K562 (cell line): ENCODE measurements around the gene ALS2. TPM values are rescaled to one million over a fixed set of nuclear protein-coding genes. Genes with fewer than 3 reads are reported as not detected.

Source experiments
- ATAC-seq: fragments of 200-7000 bp; cut with Tn5 transposase; 3 replicates; pipeline ENCODE4 v1.9.1; 2020; ENCODE audit warnings: moderate library complexity
- Bru-seq: library from RNA; stranded (reverse); fragments of 400-500 nt; gene quantifications from one replicate; lab custom pipeline; 2021; lab: Mats Ljungman, UMichigan
- BruChase-seq, 2 experiments: library from RNA; stranded (reverse); fragments of 400-500 nt; gene quantifications; one replicate each; lab custom pipeline; 2021; lab: Mats Ljungman, UMichigan
- BruUV-seq: library from RNA; stranded (reverse); fragments of 400-500 nt; replicated peaks from 2 replicates; lab custom pipeline; 2021; lab: Mats Ljungman, UMichigan
- CTCF ChIA-PET: fragments of 300-600 bp; formaldehyde crosslinking; extraction: SDS; loops from one replicate; lab custom pipeline; 2021; ENCODE audit warnings: low intra/inter-chr PET ratio; lab: Yijun Ruan, JAX
- POLR2A ChIA-PET: fragments of 300-600, 350-650 bp; sonication (Branson Sonifier 250); formaldehyde crosslinking; extraction: SDS; loops from one replicate; lab custom pipeline; 2021; ENCODE audit warnings: antibody characterized with exemption, inconsistent platforms; lab: Yijun Ruan, JAX
- DNase-seq, 4 experiments: peaks; one replicate each; pipeline versions ENCODE4 v3.0.0 to v3.0.0-alpha.2; 2011 to 2018; ENCODE audit warnings: low spot score in 3 of 4, mixed read lengths in 3 of 4; ENCODE audit errors: extremely low read depth in 1 of 4
- FAIRE-seq: peaks from 2 replicates; lab custom pipeline; 2011; peaks lifted over from hg19 to GRCh38; lab: Jason Lieb, UNC
- H2AFZ ChIP-seq: 2 replicates; pipeline ENCODE4 v1.6.0; 2011; ENCODE audit warnings: low read depth, low read length, control low read depth, inconsistent platforms
- H3K27ac ChIP-seq: fragments of 200-600 bp; 3 replicates; pipeline ENCODE4 v1.8.0; 2011; ENCODE audit warnings: low read depth, mild to moderate bottlenecking, control low read depth, inconsistent platforms, low read length, moderate library complexity, mixed read lengths; ENCODE audit errors: extremely low read depth
- H3K27me3 ChIP-seq, 2 experiments: fragments of 300-600 bp in 1 of 2; 2 replicates in 1 of 2; 3 replicates in 1 of 2; pipeline versions ENCODE4 v1.6.0 to v1.8.0; 2011; ENCODE audit warnings: inconsistent platforms in 2 of 2, low read length in 2 of 2, mild to moderate bottlenecking in 1 of 2, mixed read lengths in 1 of 2, moderate library complexity in 1 of 2; ENCODE audit not compliant: control insufficient read depth in 2 of 2, insufficient read depth in 2 of 2
- H3K36me3 ChIP-seq: fragments of 300-600 bp; 3 replicates; pipeline ENCODE4 v1.8.0; 2011; ENCODE audit warnings: mild to moderate bottlenecking, low read length, inconsistent platforms; ENCODE audit not compliant: control insufficient read depth, insufficient read depth
- H3K4me1 ChIP-seq, 2 experiments: fragments of 200-600 bp in 1 of 2; replicated peaks in 1 of 2; 2 replicates in 1 of 2; 3 replicates in 1 of 2; pipeline versions ENCODE4 v1.5.1 to v1.8.0; 2011; ENCODE audit warnings: inconsistent platforms in 2 of 2, low read length in 2 of 2, mild to moderate bottlenecking in 1 of 2, mixed read lengths in 1 of 2, moderate library complexity in 1 of 2; ENCODE audit not compliant: control insufficient read depth in 2 of 2, insufficient read depth in 2 of 2
- H3K4me2 ChIP-seq: 2 replicates; pipeline ENCODE4 v1.6.1; 2011; ENCODE audit warnings: low read length, control low read depth, inconsistent platforms, mixed read lengths; ENCODE audit not compliant: insufficient read depth
- H3K4me3 ChIP-seq: fragments of 200-600 bp; sonication (generic), shearing (Covaris generic); 2 replicates; pipeline ENCODE4 v1.5.1; 2016; ENCODE audit warnings: control low read depth, inconsistent platforms
- H3K79me2 ChIP-seq: fragments of 200-600 bp; 3 replicates; pipeline ENCODE4 v1.8.0; 2011; ENCODE audit warnings: low read length, inconsistent platforms; ENCODE audit not compliant: control insufficient read depth, insufficient read depth
- H3K9ac ChIP-seq, 2 experiments: 2 replicates each; pipeline versions ENCODE4 v1.6.0 to v1.6.1; 2011; ENCODE audit warnings: low read depth in 2 of 2, low read length in 2 of 2, control low read depth in 1 of 2, inconsistent platforms in 1 of 2, mild to moderate bottlenecking in 1 of 2, mixed read lengths in 1 of 2; ENCODE audit not compliant: insufficient read depth in 1 of 2
- H3K9me1 ChIP-seq: one replicate; pipeline ENCODE4 v1.6.0; 2011; ENCODE audit warnings: inconsistent platforms, mild to moderate bottlenecking, low read length, moderate library complexity; ENCODE audit not compliant: control insufficient read depth, insufficient read depth
- H3K9me3 ChIP-seq: replicated peaks from 2 replicates; pipeline ENCODE4 v1.5.1; 2011; ENCODE audit warnings: low read depth, low read length, inconsistent platforms; ENCODE audit not compliant: control insufficient read depth, insufficient read depth
- H4K20me1 ChIP-seq: replicated peaks from 2 replicates; pipeline ENCODE4 v1.6.1; 2011; ENCODE audit warnings: low read length, inconsistent platforms, mixed read lengths; ENCODE audit not compliant: control insufficient read depth, insufficient read depth
- BCOR ChIP-seq: fragments of 450-650 bp; IDR thresholded peaks from 2 replicates; pipeline ENCODE4 v1.6.1; 2016
- CREM ChIP-seq: IDR thresholded peaks from 2 replicates; pipeline ENCODE4 v1.6.1; 2014; ENCODE audit warnings: antibody characterized with exemption, low read depth
- CXXC5 ChIP-seq: fragments of 250-450 bp; sonication (Bioruptor Pico); IDR thresholded peaks from 2 replicates; pipeline ENCODE4 v1.8.0; 2022; ENCODE audit warnings: inconsistent platforms, mild to moderate bottlenecking, moderate library complexity
- HMBOX1 ChIP-seq: sonication (generic); IDR thresholded peaks from 2 replicates; pipeline ENCODE4 v1.6.1; 2016
- HMG20A ChIP-seq: fragments of 450-650 bp; formaldehyde crosslinking; conservative IDR thresholded peaks from 2 replicates; pipeline ENCODE4 v1.4.0; 2020; ENCODE audit warnings: mild to moderate bottlenecking, mixed read lengths
- HMGXB4 ChIP-seq: sonication (generic); formaldehyde crosslinking; IDR thresholded peaks from 2 replicates; pipeline ENCODE4 v1.8.1; 2023; ENCODE audit warnings: mild to moderate bottlenecking, missing genetic modification reagents
- POLR2A ChIP-seq: fragments of 450-650 bp; conservative IDR thresholded peaks from 2 replicates; pipeline ENCODE4 v1.6.1; 2016
- POLR2G ChIP-seq: fragments of 200-400 bp; formaldehyde crosslinking; IDR thresholded peaks from 2 replicates; pipeline ENCODE4 v1.6.1; 2017; ENCODE audit warnings: low read depth, mild to moderate bottlenecking, antibody characterized with exemption, low read length, moderate library complexity
- RBFOX2 ChIP-seq: fragments of 200-400 bp; formaldehyde crosslinking; IDR thresholded peaks from 2 replicates; pipeline ENCODE4 v1.6.1; 2017; ENCODE audit warnings: low read depth, mild to moderate bottlenecking, low read length, moderate library complexity
- THRAP3 ChIP-seq: fragments of 450-650 bp; IDR thresholded peaks from 2 replicates; pipeline ENCODE4 v1.6.1; 2016; ENCODE audit warnings: mild to moderate bottlenecking, inconsistent platforms, borderline replicate concordance
- USF1 ChIP-seq: sonication (generic); formaldehyde crosslinking; IDR thresholded peaks from 2 replicates; pipeline ENCODE4 v1.9.0; 2022; ENCODE audit warnings: mild to moderate bottlenecking, missing genetic modification reagents
- WGBS: fragments of 100-300 bp; shearing (Covaris generic); methylation state at CpG from one replicate; pipeline ENCODE4 v1.1.6; 2016; ENCODE audit warnings: low coverage, mixed read lengths; ENCODE audit not compliant: insufficient coverage; ENCODE audit errors: missing lambda C conversion rate; 5-methylcytosine and 5-hydroxymethylcytosine counted together
- in situ Hi-C: fragments of 300-500 bp; cut with MboI; formaldehyde crosslinking; loops from 4 replicates; pipeline ENCODE4 v1.15.0; 2018; ENCODE audit warnings: inconsistent platforms, mixed read lengths
- intact Hi-C: fragments of 100-400 bp; cut with micrococcal nuclease; formaldehyde crosslinking; loops from 2 replicates; pipeline ENCODE4 v1.14.2; 2022
- long read RNA-seq, 3 experiments: library from polyadenylated mRNA in 2 of 3; library from RNA in 1 of 3; unstranded in 2 of 3; stranded (forward) in 1 of 3; transcript quantifications; one replicate each; pipeline ENCODE4 v2.0.0, GENCODE V29; 2019 to 2022
- polyA minus RNA-seq, 3 experiments: library from RNA; depleted of rRNA, polyadenylated mRNA; stranded (reverse); fragments of >200 nt; gene quantifications; 2 replicates each; pipeline ENCODE4 v1.2.3, GENCODE V29; 2011
- polyA plus RNA-seq, 8 experiments: library from polyadenylated mRNA; depleted of rRNA in 4 of 8; stranded (reverse) in 5 of 8; unstranded in 3 of 8; fragments of >200 nt; fragmentation: Nextera tagmentation in 2 of 8; fragmentation: Illumina TruSeq in 1 of 8; extraction: Ambion mirVana in 2 of 8; extraction: Trizol in 1 of 8; gene quantifications; 2 replicates each; pipeline versions ENCODE4 v1.2.1 to v1.2.3, GENCODE V29; 2011 to 2014; ENCODE audit warnings: inconsistent platforms in 1 of 8, missing spikeins in 1 of 8
- total RNA-seq, 7 experiments: library from RNA; depleted of rRNA in 6 of 7; stranded (reverse); fragments of >200 nt in 6 of 7; fragmentation: Illumina TruSeq in 2 of 7; extraction: Trizol in 2 of 7; gene quantifications; 2 replicates each; pipeline versions ENCODE4 v1.2.1 to v1.2.3, GENCODE V29; 2011 to 2021; ENCODE audit warnings: low replicate concordance in 1 of 7

Gene ALS2
- total RNA-seq (2011; cell fraction: chromatin; rRNA removed; ENCODE audit: low replicate concordance), result 26.1 and 44.1 TPM in 2 replicates
- total RNA-seq (2011; cell fraction: nucleolus; rRNA removed), result 10.0 and 11.4 TPM in 2 replicates
- 17.3 and 26.9 TPM in 2 replicates for total RNA-seq (2011; cell fraction: nucleoplasm; rRNA removed)
- total RNA-seq (2014; rRNA removed) (8.4 and 11.5 TPM in 2 replicates), total RNA-seq (2014; rRNA removed; fragmentation: Illumina TruSeq; extraction: Trizol) (11.6 and 15.9 TPM in 2 replicates), total RNA-seq (2015; rRNA removed; fragmentation: Illumina TruSeq; extraction: Trizol) (17.4 and 17.7 TPM in 2 replicates), total RNA-seq (2021) (13.1 and 14.2 TPM in 2 replicates), polyA plus RNA-seq (2011; rRNA removed) (11.8 and 14.0 TPM in 2 replicates), polyA plus RNA-seq (2014; fragmentation: Illumina TruSeq; extraction: Trizol) (12.7 and 13.9 TPM in 2 replicates), polyA plus RNA-seq (2014; fragmentation: Nextera tagmentation; extraction: Ambion mirVana) (1 to 10 TPM; 5.2 to 8.1 TPM), polyA plus RNA-seq (2014; rRNA removed) (11.4 and 17.3 TPM in 2 replicates), polyA minus RNA-seq (2011; rRNA and poly(A)+ RNA removed) (22.2 and 23.7 TPM in 2 replicates), Bru-seq, nascent RNA (percentile 63 among the genes with signal in this experiment), BruChase-seq, experiment 1, labeled RNA remaining after a 2-hour chase (percentile 69 among the genes with signal in this experiment), BruChase-seq, experiment 2, labeled RNA remaining after a 6-hour chase (percentile 72 among the genes with signal in this experiment)
- polyA plus RNA-seq (2011; cell fraction: cytosol; rRNA removed), result 6.4 and 8.6 TPM in 2 replicates
- 13.5 and 17.5 TPM in 2 replicates for polyA plus RNA-seq (2011; cell fraction: nucleus; rRNA removed)
- polyA plus RNA-seq (2012), result 12.1 TPM in 2 replicates
- 5.0 and 8.1 TPM in 2 replicates for polyA minus RNA-seq (2011; cell fraction: cytosol; rRNA and poly(A)+ RNA removed)
- 13.6 and 22.4 TPM in 2 replicates for polyA minus RNA-seq (2011; cell fraction: nucleus; rRNA and poly(A)+ RNA removed)
- long read RNA-seq, experiment 1, full-length matches to known transcripts, result 26 of 38 reads
- long read RNA-seq, experiment 1, partial matches to known transcripts, result 7 of 38 reads
- long read RNA-seq, experiment 1, other reads (novel, unspliced or antisense), result 5 of 38 reads
- long read RNA-seq, experiment 2, partial matches to known transcripts, result 4 of 10 reads
- long read RNA-seq, experiment 2, other reads (novel, unspliced or antisense), result 6 of 10 reads
- long read RNA-seq, experiment 3, partial matches to known transcripts, result 2 of 8 reads
- long read RNA-seq, experiment 3, other reads (novel, unspliced or antisense), result 2 of 8 reads

- Histone ChIP-seq H3K27me3 (no peaks in the 10 kb centered on the region), H2AFZ (peak within 1 kb of the TSS; percentile 96), H3K9me1 (no peaks in the 10 kb centered on the region), H3K79me2 (peaks cover 37% of the 10 kb centered on the region), H3K4me2 (peak within 1 kb of the TSS; percentile 90), H3K4me3 (peak within 1 kb of the TSS; percentile 87), H3K9ac (peak within 1 kb of the TSS; percentile 81 to 95), H3K27ac (peak within 1 kb of the TSS; percentile 91), H4K20me1 (no peaks in the 10 kb centered on the region), H3K9me3 (no peaks in the 10 kb centered on the region), H3K4me1 (peaks cover 4 to 6% of the 10 kb centered on the region in 2 experiments; a peak in 4 of 5 replicates), H3K36me3 (no peaks in the 10 kb centered on the region)
- ChIA-PET CTCF (no interaction called here), POLR2A (interaction anchor here (0.5 to 1.2 kb wide), 9 partner anchors 10 to 212 kb away, joined by 3 to 6 read pairs (median 3); no protein-coding TSS in a partner anchor)
- WGBS, result 2% methylated on average over 25 of the region's 60 CpGs
- peak; percentile 94 for FAIRE-seq
- BruUV-seq, result no TSS peak
- intact Hi-C loops (no loop called here), in situ Hi-C loops (no loop called here)
- peak; percentile 95 for ATAC-seq
- peak; percentile 83 to 91 (median 84) for DNase-seq
- TF ChIP-seq RBFOX2, result peak; percentile 84
- peak; percentile 59 for TF ChIP-seq CXXC5 (CRISPR knock-in tag)
- no peak for TF ChIP-seq HMGXB4
- peak; percentile 64 for TF ChIP-seq HMBOX1
- peak; percentile 63 for TF ChIP-seq USF1 (CRISPR knock-in tag)
- TF ChIP-seq THRAP3, result no peak
- TF ChIP-seq BCOR, result 0 out of 2 replicates have a peak, but pooled peaks have one; percentile 15
- peak; percentile 87 for TF ChIP-seq POLR2G
- peak; percentile 79 for TF ChIP-seq POLR2A
- TF ChIP-seq CREM, result peak; percentile 96
- TF ChIP-seq HMG20A (CRISPR knock-in tag), result no peak
These were observed at the start of gene ALS2 for GRCh38 chr2:201780674-201781493. TSS of gene ALS2 (minus strand) at chr2:201780933. CDS start at chr2:201768885, 12,048 bp downstream.
